ENCODE measurements around the gene ICAM4. TPM values are rescaled to one million over a fixed set of nuclear protein-coding genes. Genes with fewer than 3 reads are reported as not detected.

ICAM4 gene
- total and polyA plus RNA-seq, 2 of the 13 experiments (the other 11 are each of a cell fraction or from before 2014, with no cell fraction given) = 2.9 to 4.0 TPM

DNA sequence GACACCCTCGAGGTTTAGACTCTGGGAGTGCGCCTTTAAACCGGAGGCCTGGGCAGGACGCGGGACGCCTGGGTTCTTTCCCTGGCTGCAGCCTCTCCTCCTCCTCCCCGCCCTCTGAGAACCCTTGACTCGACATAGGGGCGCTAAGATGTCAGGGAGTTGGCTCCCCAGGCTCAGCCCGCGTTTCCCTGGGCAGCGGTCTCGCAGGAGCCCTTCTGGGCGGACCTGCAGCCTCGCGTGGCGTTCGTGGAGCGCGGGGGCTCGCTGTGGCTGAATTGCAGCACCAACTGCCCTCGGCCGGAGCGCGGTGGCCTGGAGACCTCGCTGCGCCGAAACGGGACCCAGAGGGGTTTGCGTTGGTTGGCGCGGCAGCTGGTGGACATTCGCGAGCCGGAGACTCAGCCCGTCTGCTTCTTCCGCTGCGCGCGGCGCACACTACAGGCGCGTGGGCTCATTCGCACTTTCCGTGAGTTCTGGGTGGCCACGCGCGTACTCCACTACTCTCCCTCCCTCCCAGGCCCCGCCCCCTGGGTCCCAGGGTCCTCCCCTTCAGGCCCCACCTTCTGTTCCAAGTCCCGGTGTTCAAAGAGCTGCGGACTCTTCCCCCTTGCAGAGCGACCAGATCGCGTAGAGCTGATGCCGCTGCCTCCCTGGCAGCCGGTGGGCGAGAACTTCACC, 4.3 kb downstream of the ICAM4 start (continued):
- TF ChIP-seq GZF1 (CRISPR knock-in tag; IDR thresholded peaks at IDR 0.05) (no peak), ZNF788 (CRISPR knock-in tag; IDR thresholded peaks at IDR 0.05; ENCODE audit: borderline replicate concordance) (no peak; the same call in 1 of the 2 replicates), POGZ (CRISPR knock-in tag; IDR thresholded peaks at IDR 0.05) (no peak; the same call in 1 of the 2 replicates), ERF (CRISPR knock-in tag; IDR thresholded peaks at IDR 0.05) (no peak; the same call in 1 of the 2 replicates), MAFG (CRISPR knock-in tag; IDR thresholded peaks at IDR 0.05) (no peak), KMT2B (CRISPR knock-in tag; IDR thresholded peaks at IDR 0.05) (0 out of 2 replicates have a peak, but pooled peaks have one; percentile 27), ZNF775 (CRISPR knock-in tag; IDR thresholded peaks at IDR 0.05; ENCODE audit: borderline replicate concordance) (no peak), AGO2 (optimal IDR thresholded peaks at IDR 0.05; ENCODE audit: low read depth, low read length) (no peak), TCF7 (IDR thresholded peaks at IDR 0.05; ENCODE audit: low read depth) (no peak), HES4 (CRISPR knock-in tag; IDR thresholded peaks at IDR 0.05; ENCODE audit: borderline replicate concordance) (no peak), ZNF180 (CRISPR knock-in tag; IDR thresholded peaks at IDR 0.05; ENCODE audit: borderline replicate concordance, low read depth) (peak; percentile 35; the same call in 1 of the 2 replicates), HIVEP1 (CRISPR knock-in tag; IDR thresholded peaks at IDR 0.05) (no peak)
- TF ChIP-seq, protein P1, sequence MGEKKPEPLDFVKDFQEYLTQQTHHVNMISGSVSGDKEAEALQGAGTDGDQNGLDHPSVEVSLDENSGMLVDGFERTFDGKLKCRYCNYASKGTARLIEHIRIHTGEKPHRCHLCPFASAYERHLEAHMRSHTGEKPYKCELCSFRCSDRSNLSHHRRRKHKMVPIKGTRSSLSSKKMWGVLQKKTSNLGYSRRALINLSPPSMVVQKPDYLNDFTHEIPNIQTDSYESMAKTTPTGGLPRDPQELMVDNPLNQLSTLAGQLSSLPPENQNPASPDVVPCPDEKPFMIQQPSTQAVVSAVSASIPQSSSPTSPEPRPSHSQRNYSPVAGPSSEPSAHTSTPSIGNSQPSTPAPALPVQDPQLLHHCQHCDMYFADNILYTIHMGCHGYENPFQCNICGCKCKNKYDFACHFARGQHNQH (CRISPR knock-in tag; IDR thresholded peaks at IDR 0.05) = no peak
- TF ChIP-seq, protein P2, sequence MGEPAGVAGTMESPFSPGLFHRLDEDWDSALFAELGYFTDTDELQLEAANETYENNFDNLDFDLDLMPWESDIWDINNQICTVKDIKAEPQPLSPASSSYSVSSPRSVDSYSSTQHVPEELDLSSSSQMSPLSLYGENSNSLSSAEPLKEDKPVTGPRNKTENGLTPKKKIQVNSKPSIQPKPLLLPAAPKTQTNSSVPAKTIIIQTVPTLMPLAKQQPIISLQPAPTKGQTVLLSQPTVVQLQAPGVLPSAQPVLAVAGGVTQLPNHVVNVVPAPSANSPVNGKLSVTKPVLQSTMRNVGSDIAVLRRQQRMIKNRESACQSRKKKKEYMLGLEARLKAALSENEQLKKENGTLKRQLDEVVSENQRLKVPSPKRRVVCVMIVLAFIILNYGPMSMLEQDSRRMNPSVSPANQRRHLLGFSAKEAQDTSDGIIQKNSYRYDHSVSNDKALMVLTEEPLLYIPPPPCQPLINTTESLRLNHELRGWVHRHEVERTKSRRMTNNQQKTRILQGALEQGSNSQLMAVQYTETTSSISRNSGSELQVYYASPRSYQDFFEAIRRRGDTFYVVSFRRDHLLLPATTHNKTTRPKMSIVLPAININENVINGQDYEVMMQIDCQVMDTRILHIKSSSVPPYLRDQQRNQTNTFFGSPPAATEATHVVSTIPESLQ (CRISPR knock-in tag; conservative IDR thresholded peaks at IDR 0.05) = no peak
- TF ChIP-seq, protein P3, sequence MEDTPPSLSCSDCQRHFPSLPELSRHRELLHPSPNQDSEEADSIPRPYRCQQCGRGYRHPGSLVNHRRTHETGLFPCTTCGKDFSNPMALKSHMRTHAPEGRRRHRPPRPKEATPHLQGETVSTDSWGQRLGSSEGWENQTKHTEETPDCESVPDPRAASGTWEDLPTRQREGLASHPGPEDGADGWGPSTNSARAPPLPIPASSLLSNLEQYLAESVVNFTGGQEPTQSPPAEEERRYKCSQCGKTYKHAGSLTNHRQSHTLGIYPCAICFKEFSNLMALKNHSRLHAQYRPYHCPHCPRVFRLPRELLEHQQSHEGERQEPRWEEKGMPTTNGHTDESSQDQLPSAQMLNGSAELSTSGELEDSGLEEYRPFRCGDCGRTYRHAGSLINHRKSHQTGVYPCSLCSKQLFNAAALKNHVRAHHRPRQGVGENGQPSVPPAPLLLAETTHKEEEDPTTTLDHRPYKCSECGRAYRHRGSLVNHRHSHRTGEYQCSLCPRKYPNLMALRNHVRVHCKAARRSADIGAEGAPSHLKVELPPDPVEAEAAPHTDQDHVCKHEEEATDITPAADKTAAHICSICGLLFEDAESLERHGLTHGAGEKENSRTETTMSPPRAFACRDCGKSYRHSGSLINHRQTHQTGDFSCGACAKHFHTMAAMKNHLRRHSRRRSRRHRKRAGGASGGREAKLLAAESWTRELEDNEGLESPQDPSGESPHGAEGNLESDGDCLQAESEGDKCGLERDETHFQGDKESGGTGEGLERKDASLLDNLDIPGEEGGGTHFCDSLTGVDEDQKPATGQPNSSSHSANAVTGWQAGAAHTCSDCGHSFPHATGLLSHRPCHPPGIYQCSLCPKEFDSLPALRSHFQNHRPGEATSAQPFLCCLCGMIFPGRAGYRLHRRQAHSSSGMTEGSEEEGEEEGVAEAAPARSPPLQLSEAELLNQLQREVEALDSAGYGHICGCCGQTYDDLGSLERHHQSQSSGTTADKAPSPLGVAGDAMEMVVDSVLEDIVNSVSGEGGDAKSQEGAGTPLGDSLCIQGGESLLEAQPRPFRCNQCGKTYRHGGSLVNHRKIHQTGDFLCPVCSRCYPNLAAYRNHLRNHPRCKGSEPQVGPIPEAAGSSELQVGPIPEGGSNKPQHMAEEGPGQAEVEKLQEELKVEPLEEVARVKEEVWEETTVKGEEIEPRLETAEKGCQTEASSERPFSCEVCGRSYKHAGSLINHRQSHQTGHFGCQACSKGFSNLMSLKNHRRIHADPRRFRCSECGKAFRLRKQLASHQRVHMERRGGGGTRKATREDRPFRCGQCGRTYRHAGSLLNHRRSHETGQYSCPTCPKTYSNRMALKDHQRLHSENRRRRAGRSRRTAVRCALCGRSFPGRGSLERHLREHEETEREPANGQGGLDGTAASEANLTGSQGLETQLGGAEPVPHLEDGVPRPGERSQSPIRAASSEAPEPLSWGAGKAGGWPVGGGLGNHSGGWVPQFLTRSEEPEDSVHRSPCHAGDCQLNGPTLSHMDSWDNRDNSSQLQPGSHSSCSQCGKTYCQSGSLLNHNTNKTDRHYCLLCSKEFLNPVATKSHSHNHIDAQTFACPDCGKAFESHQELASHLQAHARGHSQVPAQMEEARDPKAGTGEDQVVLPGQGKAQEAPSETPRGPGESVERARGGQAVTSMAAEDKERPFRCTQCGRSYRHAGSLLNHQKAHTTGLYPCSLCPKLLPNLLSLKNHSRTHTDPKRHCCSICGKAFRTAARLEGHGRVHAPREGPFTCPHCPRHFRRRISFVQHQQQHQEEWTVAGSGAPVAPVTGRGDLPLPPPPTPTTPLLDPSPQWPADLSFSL (CRISPR knock-in tag; IDR thresholded peaks at IDR 0.05) = no peak
- TF ChIP-seq, protein P4, sequence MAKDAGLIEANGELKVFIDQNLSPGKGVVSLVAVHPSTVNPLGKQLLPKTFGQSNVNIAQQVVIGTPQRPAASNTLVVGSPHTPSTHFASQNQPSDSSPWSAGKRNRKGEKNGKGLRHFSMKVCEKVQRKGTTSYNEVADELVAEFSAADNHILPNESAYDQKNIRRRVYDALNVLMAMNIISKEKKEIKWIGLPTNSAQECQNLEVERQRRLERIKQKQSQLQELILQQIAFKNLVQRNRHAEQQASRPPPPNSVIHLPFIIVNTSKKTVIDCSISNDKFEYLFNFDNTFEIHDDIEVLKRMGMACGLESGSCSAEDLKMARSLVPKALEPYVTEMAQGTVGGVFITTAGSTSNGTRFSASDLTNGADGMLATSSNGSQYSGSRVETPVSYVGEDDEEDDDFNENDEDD (CRISPR knock-in tag; IDR thresholded peaks at IDR 0.05; ENCODE audit: borderline replicate concordance) = peak; percentile 6; the same call in 1 of the 2 replicates
- TF ChIP-seq, protein P5, sequence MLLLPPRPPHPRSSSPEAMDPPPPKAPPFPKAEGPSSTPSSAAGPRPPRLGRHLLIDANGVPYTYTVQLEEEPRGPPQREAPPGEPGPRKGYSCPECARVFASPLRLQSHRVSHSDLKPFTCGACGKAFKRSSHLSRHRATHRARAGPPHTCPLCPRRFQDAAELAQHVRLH (CRISPR knock-in tag; IDR thresholded peaks at IDR 0.05; ENCODE audit: borderline replicate concordance, low read depth) = peak; percentile 60; the same call in 1 of the 2 replicates
